CD14-positive monocyte (primary cell): ENCODE results near the gene RPUSD4. TPM values are rescaled to one million over a fixed set of nuclear protein-coding genes. Genes with fewer than 3 reads are reported as not detected.

ENCODE experiments used
- DNase-seq, 3 donors: peaks; one replicate each; pipeline ENCODE4 v3.0.0-alpha.2; 2011 to 2022
- H2AFZ ChIP-seq: 2 replicates; pipeline ENCODE4 v1.6.0; 2012; ENCODE audit warnings: mild to moderate bottlenecking, low read depth, low read length, inconsistent platforms; ENCODE audit not compliant: insufficient read depth, poor library complexity, severe bottlenecking
- H3K27ac ChIP-seq, 2 donors: 1 replicate in 1 of 2; 2 replicates in 1 of 2; pipeline ENCODE4 v1.5.1; 2012 to 2013; ENCODE audit warnings: low read length in 2 of 2, control low read depth in 1 of 2, inconsistent platforms in 1 of 2, low read depth in 1 of 2, mild to moderate bottlenecking in 1 of 2
- H3K27me3 ChIP-seq, 2 donors: one replicate each; pipeline versions ENCODE4 v1.6.0 to v1.6.1; 2011 to 2013; ENCODE audit warnings: low read length in 2 of 2; ENCODE audit not compliant: control insufficient read depth in 2 of 2, insufficient read depth in 2 of 2
- H3K36me3 ChIP-seq, 2 donors: replicated peaks in 1 of 2; 1 replicate in 1 of 2; 2 replicates in 1 of 2; pipeline versions ENCODE4 v1.5.1 to v1.6.1; 2012 to 2013; ENCODE audit warnings: low read length in 2 of 2, control low read depth in 1 of 2, inconsistent platforms in 1 of 2, mild to moderate bottlenecking in 1 of 2; ENCODE audit not compliant: insufficient read depth in 2 of 2, control insufficient read depth in 1 of 2
- H3K4me1 ChIP-seq, 2 donors: 1 replicate in 1 of 2; 2 replicates in 1 of 2; pipeline versions ENCODE4 v1.5.1 to v1.6.1; 2012 to 2013; ENCODE audit warnings: low read length in 2 of 2, control low read depth in 1 of 2, inconsistent platforms in 1 of 2, mild to moderate bottlenecking in 1 of 2, moderate library complexity in 1 of 2; ENCODE audit not compliant: insufficient read depth in 2 of 2, control insufficient read depth in 1 of 2
- H3K4me2 ChIP-seq: replicated peaks from 2 replicates; pipeline ENCODE3; 2012; ENCODE audit warnings: low read length, moderate library complexity, mild to moderate bottlenecking; ENCODE audit not compliant: poor library complexity, severe bottlenecking; ENCODE audit errors: extremely low read depth
- H3K4me3 ChIP-seq, 3 experiments: fragments of 200-600 bp in 1 of 3; sonication (generic) in 1 of 3; replicated peaks in 1 of 3; 1 replicate in 2 of 3; 2 replicates in 1 of 3; pipeline ENCODE4 v1.5.1; 2011 to 2013; ENCODE audit warnings: low read length in 3 of 3, mild to moderate bottlenecking in 3 of 3, control low read depth in 2 of 3, low read depth in 2 of 3, inconsistent platforms in 1 of 3, moderate library complexity in 1 of 3
- H3K79me2 ChIP-seq: 2 replicates; pipeline ENCODE4 v1.6.0; 2012; ENCODE audit warnings: mild to moderate bottlenecking, control low read depth, inconsistent platforms, low read length, moderate library complexity; ENCODE audit not compliant: insufficient read depth
- H3K9ac ChIP-seq: 2 replicates; pipeline ENCODE4 v1.6.0; 2017; ENCODE audit warnings: low read length, mild to moderate bottlenecking; ENCODE audit not compliant: insufficient read depth, poor library complexity, severe bottlenecking
- H3K9me3 ChIP-seq, 2 donors: replicated peaks in 1 of 2; 1 replicate in 1 of 2; 2 replicates in 1 of 2; pipeline versions ENCODE4 v1.5.1 to v1.6.1; 2012 to 2013; ENCODE audit warnings: low read length in 2 of 2, control low read depth in 1 of 2; ENCODE audit not compliant: control insufficient read depth in 1 of 2, insufficient read depth in 1 of 2
- H4K20me1 ChIP-seq: 2 replicates; pipeline ENCODE4 v1.6.0; 2012; ENCODE audit warnings: mild to moderate bottlenecking, low read length, control low read depth, moderate library complexity; ENCODE audit not compliant: insufficient read depth
- H3K27ac Mint-ChIP-seq, 7 donors: one replicate each; pipeline ENCODE4 v1.8.0; 2020; ENCODE audit warnings: mild to moderate bottlenecking in 7 of 7, mixed read lengths in 7 of 7, moderate library complexity in 6 of 7, inconsistent platforms in 2 of 7
- H3K27me3 Mint-ChIP-seq, 3 donors: one replicate each; pipeline ENCODE4 v1.8.0; 2021 to 2022; ENCODE audit warnings: low read depth in 3 of 3, mild to moderate bottlenecking in 3 of 3, mixed read lengths in 3 of 3, moderate library complexity in 3 of 3, inconsistent platforms in 1 of 3
- H3K36me3 Mint-ChIP-seq, 2 donors: one replicate each; pipeline ENCODE4 v1.8.0; 2020; ENCODE audit warnings: mixed read lengths in 2 of 2, inconsistent platforms in 1 of 2, mild to moderate bottlenecking in 1 of 2
- H3K4me1 Mint-ChIP-seq: one replicate; pipeline ENCODE4 v1.8.0; 2020; ENCODE audit warnings: mild to moderate bottlenecking, mixed read lengths
- H3K4me3 Mint-ChIP-seq, 2 donors: one replicate each; pipeline ENCODE4 v1.8.0; 2020; ENCODE audit warnings: mild to moderate bottlenecking in 2 of 2, mixed read lengths in 2 of 2, moderate library complexity in 1 of 2
- H3K9me3 Mint-ChIP-seq, 7 donors: one replicate each; pipeline ENCODE4 v1.8.0; 2020 to 2022; ENCODE audit warnings: mixed read lengths in 7 of 7, mild to moderate bottlenecking in 6 of 7, moderate library complexity in 6 of 7, inconsistent platforms in 2 of 7
- WGBS: methylation state at CpG from one replicate; pipeline ENCODE4 v1.1.5; 2013; ENCODE audit warnings: missing lambda C conversion rate; ENCODE audit not compliant: insufficient coverage; 5-methylcytosine and 5-hydroxymethylcytosine counted together
- intact Hi-C, 2 donors: fragments of 100-400 bp; cut with micrococcal nuclease; formaldehyde crosslinking; loops; one replicate each; pipeline versions ENCODE4 v1.15.0 to v1.15.1; 2023
- polyA plus RNA-seq, 3 donors: library from polyadenylated mRNA; depleted of rRNA in 1 of 3; unstranded in 2 of 3; stranded (reverse) in 1 of 3; fragments of 300-500 nt in 2 of 3; fragments of >200 nt in 1 of 3; fragmentation: Illumina TruSeq in 2 of 3; gene quantifications; 1 replicate in 2 of 3; 2 replicates in 1 of 3; pipeline ENCODE4 v1.2.3, GENCODE V29; 2012 to 2021
- TF ChIP-seq, protein P1 (sequence below): fragments of 200-600 bp; IDR thresholded peaks from one replicate; pipeline ENCODE4 v1.8.0; 2022; ENCODE audit warnings: antibody characterized with exemption, mild to moderate bottlenecking

RPUSD4 gene
- polyA plus RNA-seq, 3 donors: 9.0 to 15.5 (median 10.3) TPM

DNA sequence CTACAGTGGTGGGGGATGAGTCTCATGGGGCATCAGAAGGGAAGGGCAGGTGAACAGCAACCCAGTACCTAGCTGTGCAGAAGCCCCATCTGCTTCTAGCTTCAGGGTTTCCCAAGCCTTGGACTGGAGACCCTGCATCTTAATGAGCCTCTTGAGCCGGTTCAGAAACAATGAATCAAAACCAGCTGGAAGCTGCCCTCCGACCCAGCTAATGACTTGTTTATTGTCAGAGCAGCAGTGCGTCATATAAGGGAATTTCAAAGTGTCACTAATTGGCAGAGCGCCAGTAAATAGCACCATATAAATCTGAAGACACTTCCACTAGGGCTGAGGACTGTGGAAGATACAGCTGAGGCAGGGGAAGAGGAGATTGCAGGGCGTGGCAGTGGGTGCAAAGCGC, 57.5 kb downstream of the RPUSD4 start:
- H3K9ac ChIP-seq: no peak overlapping the region
- WGBS: 88% methylated on average over 1 of the region's 6 CpGs
- H3K27ac Mint-ChIP-seq: no peak overlapping the region

DNA sequence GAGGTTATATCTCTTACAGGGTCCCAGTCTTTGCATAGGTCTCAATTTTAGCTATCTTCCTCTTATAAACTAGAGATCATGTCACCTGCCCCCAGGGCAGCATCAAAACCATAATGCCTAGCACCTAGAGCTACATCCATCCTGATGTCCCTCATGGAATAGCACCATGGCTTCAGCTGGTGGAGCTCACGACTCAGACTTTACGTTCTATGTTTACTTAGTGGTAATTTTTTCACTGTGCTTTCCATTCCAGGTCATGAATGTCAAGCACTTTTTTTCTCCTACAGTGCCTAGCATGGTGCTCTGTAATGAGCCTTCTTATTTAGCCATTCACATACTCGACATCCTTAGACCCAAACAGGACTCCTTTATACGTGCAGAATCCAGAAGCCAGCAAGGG, 58.4 kb downstream of the RPUSD4 start:
- H3K4me3 ChIP-seq: no peak overlapping the region
- no peaks in the 10 kb centered on the region for H3K9me3 ChIP-seq
- no peak overlapping the region for H3K9ac ChIP-seq
- H3K27me3 ChIP-seq: no peaks in the 10 kb centered on the region
- H3K4me3 Mint-ChIP-seq: no peak overlapping the region
- DNase-seq: no peak
- WGBS: no CpG with 5 or more reads among the region's 4 CpGs
- H3K27me3 Mint-ChIP-seq: no peaks in the 10 kb centered on the region
- H3K79me2 ChIP-seq: no peaks in the 10 kb centered on the region
- H3K4me1 Mint-ChIP-seq: peaks cover 7% of the 10 kb centered on the region
- no peak overlapping the region for H2AFZ ChIP-seq
- peaks cover 5 to 11% (median 7%) of the 10 kb centered on the region in 7 donors for H3K9me3 Mint-ChIP-seq
- TF ChIP-seq, protein P1, sequence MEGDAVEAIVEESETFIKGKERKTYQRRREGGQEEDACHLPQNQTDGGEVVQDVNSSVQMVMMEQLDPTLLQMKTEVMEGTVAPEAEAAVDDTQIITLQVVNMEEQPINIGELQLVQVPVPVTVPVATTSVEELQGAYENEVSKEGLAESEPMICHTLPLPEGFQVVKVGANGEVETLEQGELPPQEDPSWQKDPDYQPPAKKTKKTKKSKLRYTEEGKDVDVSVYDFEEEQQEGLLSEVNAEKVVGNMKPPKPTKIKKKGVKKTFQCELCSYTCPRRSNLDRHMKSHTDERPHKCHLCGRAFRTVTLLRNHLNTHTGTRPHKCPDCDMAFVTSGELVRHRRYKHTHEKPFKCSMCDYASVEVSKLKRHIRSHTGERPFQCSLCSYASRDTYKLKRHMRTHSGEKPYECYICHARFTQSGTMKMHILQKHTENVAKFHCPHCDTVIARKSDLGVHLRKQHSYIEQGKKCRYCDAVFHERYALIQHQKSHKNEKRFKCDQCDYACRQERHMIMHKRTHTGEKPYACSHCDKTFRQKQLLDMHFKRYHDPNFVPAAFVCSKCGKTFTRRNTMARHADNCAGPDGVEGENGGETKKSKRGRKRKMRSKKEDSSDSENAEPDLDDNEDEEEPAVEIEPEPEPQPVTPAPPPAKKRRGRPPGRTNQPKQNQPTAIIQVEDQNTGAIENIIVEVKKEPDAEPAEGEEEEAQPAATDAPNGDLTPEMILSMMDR: no peak
- no peaks in the 10 kb centered on the region for H3K36me3 ChIP-seq
- no peaks in the 10 kb centered on the region for H3K36me3 Mint-ChIP-seq
- intact Hi-C loops: no loop called here
- H3K27ac ChIP-seq: no peak overlapping the region
- H3K4me1 ChIP-seq: peaks cover 4% of the 10 kb centered on the region in 2 donors
- no peaks in the 10 kb centered on the region for H4K20me1 ChIP-seq
- no peak overlapping the region for H3K27ac Mint-ChIP-seq
- H3K4me2 ChIP-seq: no peak overlapping the region

More for the DNA sequence above, 57.5 kb downstream of the RPUSD4 start:
- no peak overlapping the region for H3K4me2 ChIP-seq
- Mint-ChIP-seq H3K9me3 (peaks cover 5 to 11% (median 6%) of the 10 kb centered on the region in 7 donors), H3K4me1 (peaks cover 7% of the 10 kb centered on the region), H3K27me3 (no peaks in the 10 kb centered on the region), H3K36me3 (no peaks in the 10 kb centered on the region), H3K4me3 (no peak overlapping the region)
- TF ChIP-seq, protein P1: no peak
- peaks cover 4% of the 10 kb centered on the region in 2 donors for H3K4me1 ChIP-seq
- no peaks in the 10 kb centered on the region for H3K36me3 ChIP-seq
- no peaks in the 10 kb centered on the region for H3K27me3 ChIP-seq
- no peak overlapping the region for H3K27ac ChIP-seq
- H3K9me3 ChIP-seq: no peaks in the 10 kb centered on the region
- no peak overlapping the region for H2AFZ ChIP-seq
- no peaks in the 10 kb centered on the region for H3K79me2 ChIP-seq
- intact Hi-C loops: no loop called here
- no peaks in the 10 kb centered on the region for H4K20me1 ChIP-seq
- H3K4me3 ChIP-seq: no peak overlapping the region
- DNase-seq: no peak
